NOMO-1 treated with DMSO at 0.1 percent for 48 hours (cell line): ENCODE results near the gene PLEKHA4.
A peak's percentile ranks its signal among the peaks of the same experiment; 100 is the strongest.
"Not testable (repeated sequence)": the region's sequence is repeated elsewhere in the genome, so short reads cannot be mapped to it uniquely, and the experiment has no call there.

Experiments
- DNase-seq: peaks from one replicate; lab custom pipeline; 2025; ENCODE audit not compliant: unreplicated experiment; lab: John Stamatoyannopoulos, UW

PLEKHA4 gene

DNA sequence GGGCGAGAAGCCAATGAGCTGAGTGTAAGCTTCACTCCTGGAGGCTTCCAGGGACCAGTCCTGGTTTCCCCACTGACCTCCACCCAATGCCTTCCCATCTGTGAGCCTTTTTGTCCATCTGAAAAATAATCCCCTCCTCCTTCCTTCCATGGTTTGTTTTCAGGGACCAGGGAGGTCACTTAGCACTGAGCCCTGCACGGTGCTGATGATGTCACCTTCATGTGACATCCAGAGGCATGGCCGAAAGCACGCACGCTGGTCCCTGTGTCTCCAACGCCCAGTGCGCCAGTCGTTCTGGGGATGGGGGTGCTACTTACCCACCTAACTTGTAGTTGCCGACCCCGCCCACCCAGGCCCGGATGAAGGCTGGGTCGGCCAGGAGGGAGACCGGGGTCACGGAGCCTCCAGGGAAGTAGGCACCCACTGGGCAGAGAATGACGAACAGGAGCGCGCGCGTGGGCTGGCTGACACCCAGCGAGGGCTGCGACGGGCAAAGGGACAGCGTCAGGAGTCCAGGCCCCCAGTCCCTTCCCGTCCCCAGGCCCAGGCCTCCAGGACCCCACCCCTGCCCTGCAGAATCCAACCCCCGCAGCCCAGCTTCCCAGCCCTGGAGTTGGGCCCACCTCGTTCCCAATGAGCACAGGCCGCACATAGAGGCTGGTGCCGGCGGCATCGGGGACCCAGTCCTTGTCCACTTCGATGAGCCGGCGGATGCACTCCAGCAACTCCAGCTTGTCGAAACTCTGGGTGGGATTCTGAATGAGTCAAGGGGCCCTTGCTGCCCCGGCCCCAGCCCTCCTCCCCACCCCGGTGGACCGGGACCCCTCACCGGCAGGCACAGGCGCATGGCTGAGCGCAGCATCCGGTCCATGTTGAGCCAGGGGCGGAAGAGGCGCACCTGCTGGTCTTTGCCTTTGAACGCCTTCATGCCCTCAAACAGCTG, 68.8 kb downstream of the PLEKHA4 start:
- no peak for DNase-seq

GRCh38 chr19:48798937-48799336, 69.5 kb downstream of the PLEKHA4 start:
- no peak for DNase-seq

- no peak for DNase-seq
Observed at GRCh38 chr19:48797103-48797502, 71.3 kb downstream of the PLEKHA4 start.

DNA sequence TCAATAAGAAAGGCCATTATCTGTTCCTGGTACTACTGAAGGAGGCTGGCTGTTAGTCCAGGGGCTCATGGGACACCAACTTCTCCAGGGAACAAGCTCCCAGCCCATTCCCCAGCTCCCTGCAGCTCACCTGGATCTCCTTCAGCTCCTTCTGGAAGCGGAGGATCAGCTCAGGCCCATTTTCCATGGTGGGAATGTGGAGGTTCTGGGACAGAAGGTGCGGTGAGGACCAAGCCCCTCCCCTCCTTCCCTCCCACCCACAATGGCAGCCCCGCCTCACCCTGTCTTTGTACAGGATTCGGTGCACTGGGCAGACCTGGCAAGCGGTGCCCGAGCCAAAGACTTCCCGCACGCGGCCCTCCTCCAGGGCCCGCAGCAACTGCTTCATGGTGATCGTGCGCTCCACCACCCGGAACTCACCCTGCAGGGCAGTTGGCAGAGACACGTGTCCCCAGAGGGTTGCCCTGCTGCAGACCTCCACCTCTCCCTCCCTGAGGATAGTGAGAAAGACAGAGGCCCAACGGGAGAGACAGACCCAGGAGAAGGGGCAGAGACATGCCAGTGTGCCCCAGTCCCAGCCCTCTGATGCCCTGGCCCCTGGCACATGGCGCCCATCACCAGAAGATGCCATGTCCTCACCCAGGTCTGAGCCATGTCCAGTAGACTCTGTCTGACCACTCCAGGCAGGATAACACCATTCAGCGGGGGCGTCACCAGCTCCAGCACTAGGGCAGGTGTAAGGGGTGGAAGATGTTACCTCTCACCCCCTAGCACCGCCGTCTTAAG, 71.9 kb downstream of the PLEKHA4 start:
- DNase-seq, result no peak

- no peak for DNase-seq
Observed at GRCh38 chr19:48795685-48796070, 72.7 kb downstream of the PLEKHA4 start.

DNA sequence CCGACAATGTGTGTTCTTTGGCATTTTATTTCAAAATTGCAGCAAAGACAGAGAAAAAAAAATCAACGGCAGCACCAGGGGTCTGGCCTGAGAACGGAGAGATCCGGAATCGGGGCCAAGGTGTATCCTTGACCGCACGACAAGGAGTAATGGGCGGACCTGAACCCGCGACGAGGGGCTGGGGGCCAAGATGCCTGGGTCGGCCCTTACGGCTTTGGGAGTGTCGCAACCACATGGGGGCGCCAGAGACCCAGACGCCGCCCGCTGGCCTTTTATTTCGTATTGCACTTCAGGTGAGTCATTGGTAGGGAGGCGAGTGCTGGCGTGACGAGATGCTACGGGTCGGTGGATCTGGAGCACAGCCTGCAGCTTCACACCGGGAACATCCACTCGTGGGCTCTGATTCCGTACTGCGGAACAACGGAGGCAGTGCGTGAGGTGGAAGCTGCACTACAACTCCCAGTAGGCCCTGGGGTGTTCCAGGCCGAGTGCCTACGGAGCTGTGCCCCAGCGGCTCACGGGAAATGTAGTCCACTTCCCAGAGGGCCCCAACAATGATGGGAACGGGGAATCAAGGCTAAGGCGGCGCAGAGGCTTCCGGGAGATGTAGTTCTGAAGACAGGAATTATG, 73.2 kb downstream of the PLEKHA4 start:
- DNase-seq, result peak; percentile 82

DNA sequence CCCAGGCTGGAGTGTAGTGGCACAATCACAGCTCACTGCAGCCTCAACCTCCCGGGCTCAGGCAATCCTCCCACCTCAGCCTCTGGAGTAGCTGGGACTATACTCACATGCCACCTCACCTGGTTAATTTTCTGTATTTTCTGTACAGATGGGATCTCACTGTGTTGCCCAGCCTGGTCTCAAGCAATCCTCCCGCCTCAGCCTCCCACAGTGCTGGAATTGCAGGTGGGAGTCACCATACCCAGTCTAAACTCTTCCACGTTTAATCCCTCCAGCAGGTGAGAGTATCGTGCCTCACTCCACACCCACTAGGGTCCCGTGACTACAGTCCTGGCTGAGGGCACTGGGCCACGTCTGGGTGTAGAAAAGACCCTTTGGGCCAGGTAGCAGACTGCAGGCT, 74.1 kb downstream of the PLEKHA4 start:
- DNase-seq, result no peak

GRCh38 chr19:48793271-48793670, 75.1 kb downstream of the PLEKHA4 start:
- DNase-seq, result no peak

- DNase-seq, result not testable (repeated sequence)
Observed at GRCh38 chr19:48787331-48787730, 81.1 kb downstream of the PLEKHA4 start.
